GM18511 (cell line): ENCODE measurements around the gene PROC.
A peak's percentile ranks its signal among the peaks of the same experiment; 100 is the strongest.

Source experiments
- ATAC-seq: cut with Tn5 transposase; IDR thresholded peaks from one replicate; pipeline ENCODE4 v1.9.1; 2021; ENCODE audit warnings: mild to moderate bottlenecking, moderate library complexity; ENCODE audit not compliant: unreplicated experiment

The PROC gene

GRCh38 chr2:127413200-127413599 lies 5.0 kb upstream of the PROC start:
- ATAC-seq: no peak

DNA sequence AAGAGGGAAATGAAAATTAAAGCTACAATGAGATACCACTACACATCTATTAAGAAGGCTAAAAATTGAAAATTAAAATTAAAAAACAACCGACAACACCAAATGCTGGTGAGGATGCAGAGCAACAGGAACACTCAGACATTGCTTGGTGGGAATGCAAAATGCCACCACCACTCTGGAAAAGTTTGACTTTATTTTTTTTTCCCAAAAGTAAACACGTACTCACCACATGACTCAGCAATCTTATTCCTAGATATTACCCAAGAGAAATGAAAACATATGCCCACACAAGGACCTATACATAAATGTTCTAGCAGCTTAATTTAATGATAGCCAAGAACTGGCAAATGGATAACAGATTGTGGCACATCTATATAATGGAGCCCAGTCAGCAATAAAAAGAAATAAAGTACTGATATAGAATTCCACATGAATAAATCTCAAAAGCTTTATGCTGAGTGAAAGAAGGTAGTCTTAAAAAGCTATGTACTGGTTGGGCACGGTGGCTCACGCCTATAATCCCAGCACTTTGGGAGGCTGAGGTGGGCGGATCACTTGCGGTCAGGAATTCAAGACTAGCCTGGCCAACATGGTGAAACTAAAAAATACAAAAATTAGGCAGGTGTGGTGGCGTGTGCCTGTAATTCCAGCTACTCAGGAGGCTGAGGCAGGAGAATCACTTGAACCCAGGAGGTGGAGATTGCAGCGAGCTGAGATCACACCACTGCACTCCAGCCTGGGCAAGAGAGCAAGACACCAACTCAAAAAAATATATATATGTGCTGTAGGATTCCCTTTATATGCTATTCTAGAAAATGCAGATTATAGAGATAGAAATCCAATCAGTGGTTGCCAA lies 4.2 kb upstream of the PROC start:
- ATAC-seq: no peak

DNA sequence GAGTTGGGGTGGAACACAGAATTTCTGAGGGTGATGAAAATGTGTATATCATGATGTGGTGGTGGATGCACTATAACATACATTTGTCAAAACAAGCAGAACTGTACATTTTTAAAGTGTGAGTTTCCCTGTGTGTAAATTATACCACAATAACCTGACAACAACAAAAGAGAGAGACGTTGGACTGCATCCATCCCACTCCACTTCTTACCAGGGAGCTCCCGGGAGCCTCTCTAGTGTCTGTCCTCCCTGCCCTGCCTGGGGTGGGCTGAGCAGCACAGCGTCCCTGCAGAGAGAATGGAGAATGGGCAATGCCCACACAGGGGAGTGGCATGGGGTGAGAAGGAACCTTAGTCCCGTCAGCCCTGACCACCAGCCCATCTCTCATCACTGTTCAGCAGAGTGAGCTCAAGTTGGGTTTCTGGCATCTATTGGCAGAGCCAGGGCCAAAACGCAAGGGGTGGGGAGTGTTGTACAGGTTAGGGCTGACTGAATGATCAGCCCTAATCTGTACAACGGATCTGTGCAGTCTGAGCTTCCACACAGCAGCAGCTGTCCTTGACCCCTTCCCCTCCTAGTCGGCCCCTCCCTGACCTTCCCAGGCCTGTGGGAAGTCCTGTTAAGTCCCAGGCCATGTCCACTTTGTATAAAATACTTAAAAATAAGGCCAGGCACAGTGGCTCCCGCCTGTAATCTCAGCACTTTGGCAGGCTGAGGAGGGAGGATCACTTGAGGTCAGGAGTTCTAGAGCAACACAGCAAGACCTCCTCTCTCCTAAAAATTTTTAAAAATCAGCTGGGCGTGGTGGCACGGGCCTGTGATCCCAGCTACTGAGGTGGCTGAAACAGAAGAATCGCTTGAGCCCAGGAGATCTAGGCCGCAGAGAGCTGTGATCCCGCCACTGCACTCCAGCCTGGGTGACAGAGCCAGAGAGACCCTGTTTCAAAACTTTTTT lies 3.3 kb upstream of the PROC start:
- ATAC-seq: no peak

- ATAC-seq: peak; percentile 83
Measured at GRCh38 chr2:127415593-127416505, 2.4 kb upstream of the PROC start.

GRCh38 chr2:127416506-127417001 lies 1.7 kb upstream of the PROC start:
- ATAC-seq: peak; percentile 13

GRCh38 chr2:127417406-127417805 lies 821 bp upstream of the PROC start:
- no peak for ATAC-seq

- ATAC-seq: no peak
Measured at GRCh38 chr2:127419112-127419430, 844 bp downstream of the PROC start.

DNA sequence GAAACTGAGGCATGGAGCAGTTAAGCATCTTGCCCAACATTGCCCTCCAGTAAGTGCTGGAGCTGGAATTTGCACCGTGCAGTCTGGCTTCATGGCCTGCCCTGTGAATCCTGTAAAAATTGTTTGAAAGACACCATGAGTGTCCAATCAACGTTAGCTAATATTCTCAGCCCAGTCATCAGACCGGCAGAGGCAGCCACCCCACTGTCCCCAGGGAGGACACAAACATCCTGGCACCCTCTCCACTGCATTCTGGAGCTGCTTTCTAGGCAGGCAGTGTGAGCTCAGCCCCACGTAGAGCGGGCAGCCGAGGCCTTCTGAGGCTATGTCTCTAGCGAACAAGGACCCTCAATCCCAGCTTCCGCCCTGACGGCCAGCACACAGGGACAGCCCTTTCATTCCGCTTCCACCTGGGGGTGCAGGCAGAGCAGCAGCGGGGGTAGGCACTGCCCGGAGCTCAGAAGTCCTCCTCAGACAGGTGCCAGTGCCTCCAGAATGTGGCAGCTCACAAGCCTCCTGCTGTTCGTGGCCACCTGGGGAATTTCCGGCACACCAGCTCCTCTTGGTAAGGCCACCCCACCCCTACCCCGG lies 1.3 kb downstream of the PROC start:
- no peak for ATAC-seq

DNA sequence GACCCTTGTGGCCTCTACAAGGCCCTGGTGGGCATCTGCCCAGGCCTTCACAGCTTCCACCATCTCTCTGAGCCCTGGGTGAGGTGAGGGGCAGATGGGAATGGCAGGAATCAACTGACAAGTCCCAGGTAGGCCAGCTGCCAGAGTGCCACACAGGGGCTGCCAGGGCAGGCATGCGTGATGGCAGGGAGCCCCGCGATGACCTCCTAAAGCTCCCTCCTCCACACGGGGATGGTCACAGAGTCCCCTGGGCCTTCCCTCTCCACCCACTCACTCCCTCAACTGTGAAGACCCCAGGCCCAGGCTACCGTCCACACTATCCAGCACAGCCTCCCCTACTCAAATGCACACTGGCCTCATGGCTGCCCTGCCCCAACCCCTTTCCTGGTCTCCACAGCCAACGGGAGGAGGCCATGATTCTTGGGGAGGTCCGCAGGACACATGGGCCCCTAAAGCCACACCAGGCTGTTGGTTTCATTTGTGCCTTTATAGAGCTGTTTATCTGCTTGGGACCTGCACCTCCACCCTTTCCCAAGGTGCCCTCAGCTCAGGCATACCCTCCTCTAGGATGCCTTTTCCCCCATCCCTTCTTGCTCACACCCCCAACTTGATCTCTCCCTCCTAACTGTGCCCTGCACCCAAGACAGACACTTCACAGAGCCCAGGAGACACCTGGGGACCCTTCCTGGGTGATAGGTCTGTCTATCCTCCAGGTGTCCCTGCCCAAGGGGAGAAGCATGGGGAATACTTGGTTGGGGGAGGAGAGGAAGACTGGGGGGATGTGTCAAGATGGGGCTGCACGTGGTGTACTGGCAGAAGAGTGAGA lies 2.0 kb downstream of the PROC start:
- no peak for ATAC-seq

GRCh38 chr2:127421116-127421800 lies 3.0 kb downstream of the PROC start:
- no peak for ATAC-seq

DNA sequence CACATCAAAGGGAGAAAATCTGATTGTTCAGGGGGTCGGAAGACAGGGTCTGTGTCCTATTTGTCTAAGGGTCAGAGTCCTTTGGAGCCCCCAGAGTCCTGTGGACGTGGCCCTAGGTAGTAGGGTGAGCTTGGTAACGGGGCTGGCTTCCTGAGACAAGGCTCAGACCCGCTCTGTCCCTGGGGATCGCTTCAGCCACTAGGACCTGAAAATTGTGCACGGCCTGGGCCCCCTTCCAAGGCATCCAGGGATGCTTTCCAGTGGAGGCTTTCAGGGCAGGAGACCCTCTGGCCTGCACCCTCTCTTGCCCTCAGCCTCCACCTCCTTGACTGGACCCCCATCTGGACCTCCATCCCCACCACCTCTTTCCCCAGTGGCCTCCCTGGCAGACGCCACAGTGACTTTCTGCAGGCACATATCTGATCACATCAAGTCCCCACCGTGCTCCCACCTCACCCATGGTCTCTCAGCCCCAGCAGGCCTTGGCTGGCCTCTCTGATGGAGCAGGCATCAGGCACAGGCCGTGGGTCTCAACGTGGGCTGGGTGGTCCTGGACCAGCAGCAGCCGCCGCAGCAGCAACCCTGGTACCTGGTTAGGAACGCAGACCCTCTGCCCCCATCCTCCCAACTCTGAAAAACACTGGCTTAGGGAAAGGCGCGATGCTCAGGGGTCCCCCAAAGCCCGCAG lies 3.8 kb downstream of the PROC start:
- ATAC-seq: no peak

- ATAC-seq: no peak
Measured at GRCh38 chr2:127422559-127423477, 4.6 kb downstream of the PROC start.

- ATAC-seq: no peak
Measured at GRCh38 chr2:127423478-127423843, 5.2 kb downstream of the PROC start.

DNA sequence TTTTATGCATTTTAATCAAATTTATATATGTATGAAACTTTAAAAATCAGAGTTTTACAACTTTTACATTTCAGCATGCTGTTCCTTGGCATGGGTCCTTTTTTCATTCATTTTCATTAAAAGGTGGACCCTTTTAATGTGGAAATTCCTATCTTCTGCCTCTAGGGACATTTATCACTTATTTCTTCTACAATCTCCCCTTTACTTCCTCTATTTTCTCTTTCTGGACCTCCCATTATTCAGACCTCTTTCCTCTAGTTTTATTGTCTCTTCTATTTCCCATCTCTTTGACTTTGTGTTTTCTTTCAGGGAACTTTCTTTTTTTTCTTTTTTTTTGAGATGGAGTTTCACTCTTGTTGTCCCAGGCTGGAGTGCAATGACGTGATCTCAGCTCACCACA lies 5.7 kb downstream of the PROC start:
- ATAC-seq: no peak

DNA sequence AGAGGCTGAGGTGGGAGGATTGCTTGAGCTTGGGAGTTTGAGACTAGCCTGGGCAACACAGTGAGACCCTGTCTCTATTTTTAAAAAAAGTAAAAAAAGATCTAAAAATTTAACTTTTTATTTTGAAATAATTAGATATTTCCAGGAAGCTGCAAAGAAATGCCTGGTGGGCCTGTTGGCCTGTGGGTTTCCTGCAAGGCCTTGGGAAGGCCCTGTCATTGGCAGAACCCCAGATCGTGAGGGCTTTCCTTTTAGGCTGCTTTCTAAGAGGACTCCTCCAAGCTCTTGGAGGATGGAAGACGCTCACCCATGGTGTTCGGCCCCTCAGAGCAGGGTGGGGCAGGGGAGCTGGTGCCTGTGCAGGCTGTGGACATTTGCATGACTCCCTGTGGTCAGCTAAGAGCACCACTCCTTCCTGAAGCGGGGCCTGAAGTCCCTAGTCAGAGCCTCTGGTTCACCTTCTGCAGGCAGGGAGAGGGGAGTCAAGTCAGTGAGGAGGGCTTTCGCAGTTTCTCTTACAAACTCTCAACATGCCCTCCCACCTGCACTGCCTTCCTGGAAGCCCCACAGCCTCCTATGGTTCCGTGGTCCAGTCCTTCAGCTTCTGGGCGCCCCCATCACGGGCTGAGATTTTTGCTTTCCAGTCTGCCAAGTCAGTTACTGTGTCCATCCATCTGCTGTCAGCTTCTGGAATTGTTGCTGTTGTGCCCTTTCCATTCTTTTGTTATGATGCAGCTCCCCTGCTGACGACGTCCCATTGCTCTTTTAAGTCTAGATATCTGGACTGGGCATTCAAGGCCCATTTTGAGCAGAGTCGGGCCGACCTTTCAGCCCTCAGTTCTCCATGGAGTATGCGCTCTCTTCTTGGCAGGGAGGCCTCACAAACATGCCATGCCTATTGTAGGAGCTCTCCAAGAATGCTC lies 6.6 kb downstream of the PROC start:
- ATAC-seq: no peak
